NCI-H1105 (cell line): Measurements from ENCODE around the gene HELZ2.

Experiments used
- DNase-seq: peaks from one replicate; lab custom pipeline; 2025; lab: John Stamatoyannopoulos, UW

HELZ2 gene

GRCh38 chr20:63597651-63598478 is 23.8 kb upstream of the HELZ2 start:
- DNase-seq, result no peak

DNA sequence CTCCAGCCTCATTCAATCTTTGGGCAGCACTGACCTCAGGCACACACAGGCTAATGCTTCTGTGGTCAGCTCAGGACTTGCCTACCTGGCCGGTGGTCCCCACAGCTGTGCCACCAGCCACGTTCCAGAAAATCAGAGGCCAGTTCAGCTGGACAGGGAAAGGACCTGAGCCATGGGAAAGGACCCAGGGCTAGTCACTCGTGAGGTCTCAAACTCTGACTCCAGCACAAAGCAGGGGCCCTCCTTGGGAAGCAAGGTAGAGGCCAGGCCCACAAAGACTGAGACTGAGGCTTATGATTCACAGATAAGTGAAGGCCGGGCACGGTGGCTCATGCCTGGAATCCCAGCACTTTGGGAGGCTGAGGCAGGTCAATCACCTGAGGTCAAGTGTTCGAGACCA is 22.4 kb upstream of the HELZ2 start:
- no peak for DNase-seq

DNA sequence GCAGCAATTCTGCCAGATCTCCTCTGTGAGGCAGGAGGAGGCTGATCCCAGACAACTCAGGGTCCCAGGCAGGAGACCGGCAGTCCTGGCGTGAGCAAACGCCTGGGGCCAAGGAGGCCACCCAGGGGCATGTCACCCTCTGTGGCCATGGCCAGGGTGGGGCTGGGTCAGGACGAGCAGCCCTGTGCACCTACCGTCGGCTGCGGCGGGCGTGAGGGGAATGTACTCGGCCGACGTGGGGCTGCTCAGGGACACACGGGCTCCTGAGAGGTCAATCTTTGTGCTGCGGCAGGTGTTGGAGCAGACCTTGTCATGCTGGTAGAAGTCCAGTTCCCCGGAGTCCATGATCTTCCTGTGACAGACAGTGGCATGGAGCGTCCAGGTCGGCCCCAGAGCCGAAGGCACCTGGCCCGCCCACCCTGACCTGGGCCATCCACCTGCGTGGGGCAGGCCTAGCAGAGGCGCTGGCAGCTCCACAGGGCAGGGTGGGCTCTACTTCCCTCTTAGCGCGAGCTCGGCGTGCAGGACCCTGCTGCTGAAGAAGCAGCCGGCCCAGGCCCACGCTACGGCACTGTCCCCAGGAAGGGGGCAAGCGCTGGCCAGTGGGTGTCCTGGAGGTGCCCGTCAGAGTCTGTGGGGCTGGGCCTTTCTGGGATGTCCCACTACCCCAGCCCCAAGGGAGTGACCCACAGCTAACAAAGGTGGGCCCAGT is 21.5 kb upstream of the HELZ2 start:
- no peak for DNase-seq

- DNase-seq, result no peak
Measured at GRCh38 chr20:63594043-63594561, 20.1 kb upstream of the HELZ2 start.

GRCh38 chr20:63592661-63593060 is 18.6 kb upstream of the HELZ2 start:
- DNase-seq, result no peak

DNA sequence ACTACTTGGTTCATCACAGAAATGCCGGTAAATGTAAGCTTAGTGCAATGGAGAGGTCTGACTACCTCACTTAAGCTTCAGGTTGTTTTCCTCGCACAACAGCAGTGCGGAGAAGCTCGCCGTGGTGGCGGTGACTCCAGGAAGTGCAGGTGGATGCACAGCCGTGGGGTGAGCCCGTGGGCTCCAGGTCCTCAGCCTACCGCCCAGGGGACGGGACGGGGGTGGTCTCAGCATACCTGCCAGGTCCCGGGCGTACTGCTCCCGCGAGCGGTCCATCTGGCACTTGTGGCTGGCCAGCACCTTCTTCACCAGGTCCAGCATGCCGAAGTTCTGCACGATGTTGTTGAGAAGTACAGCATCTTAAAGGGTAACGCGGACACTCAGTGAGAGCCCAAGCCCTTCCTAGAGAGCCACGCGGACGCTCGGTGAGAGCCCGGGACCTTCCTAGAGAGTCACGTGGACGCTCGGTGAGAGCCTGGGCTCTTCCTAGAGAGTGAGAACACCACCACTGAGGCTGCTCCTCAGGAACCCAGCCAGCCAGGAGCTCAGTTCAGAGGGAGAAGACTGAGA is 17.8 kb upstream of the HELZ2 start:
- DNase-seq, result no peak

GRCh38 chr20:63591147-63591533 is 17.1 kb upstream of the HELZ2 start:
- no peak for DNase-seq

GRCh38 chr20:63590218-63591146 is 16.4 kb upstream of the HELZ2 start:
- no peak for DNase-seq

GRCh38 chr20:63589261-63590217 is 15.5 kb upstream of the HELZ2 start:
- DNase-seq, result peak; percentile 81

GRCh38 chr20:63588641-63589041 is 14.6 kb upstream of the HELZ2 start:
- no peak for DNase-seq

GRCh38 chr20:63587776-63588591 is 13.9 kb upstream of the HELZ2 start:
- no peak for DNase-seq

- DNase-seq, result no peak
Measured at GRCh38 chr20:63587256-63587655, 13.2 kb upstream of the HELZ2 start.

- no peak for DNase-seq
Measured at GRCh38 chr20:63586797-63587196, 12.8 kb upstream of the HELZ2 start.

DNA sequence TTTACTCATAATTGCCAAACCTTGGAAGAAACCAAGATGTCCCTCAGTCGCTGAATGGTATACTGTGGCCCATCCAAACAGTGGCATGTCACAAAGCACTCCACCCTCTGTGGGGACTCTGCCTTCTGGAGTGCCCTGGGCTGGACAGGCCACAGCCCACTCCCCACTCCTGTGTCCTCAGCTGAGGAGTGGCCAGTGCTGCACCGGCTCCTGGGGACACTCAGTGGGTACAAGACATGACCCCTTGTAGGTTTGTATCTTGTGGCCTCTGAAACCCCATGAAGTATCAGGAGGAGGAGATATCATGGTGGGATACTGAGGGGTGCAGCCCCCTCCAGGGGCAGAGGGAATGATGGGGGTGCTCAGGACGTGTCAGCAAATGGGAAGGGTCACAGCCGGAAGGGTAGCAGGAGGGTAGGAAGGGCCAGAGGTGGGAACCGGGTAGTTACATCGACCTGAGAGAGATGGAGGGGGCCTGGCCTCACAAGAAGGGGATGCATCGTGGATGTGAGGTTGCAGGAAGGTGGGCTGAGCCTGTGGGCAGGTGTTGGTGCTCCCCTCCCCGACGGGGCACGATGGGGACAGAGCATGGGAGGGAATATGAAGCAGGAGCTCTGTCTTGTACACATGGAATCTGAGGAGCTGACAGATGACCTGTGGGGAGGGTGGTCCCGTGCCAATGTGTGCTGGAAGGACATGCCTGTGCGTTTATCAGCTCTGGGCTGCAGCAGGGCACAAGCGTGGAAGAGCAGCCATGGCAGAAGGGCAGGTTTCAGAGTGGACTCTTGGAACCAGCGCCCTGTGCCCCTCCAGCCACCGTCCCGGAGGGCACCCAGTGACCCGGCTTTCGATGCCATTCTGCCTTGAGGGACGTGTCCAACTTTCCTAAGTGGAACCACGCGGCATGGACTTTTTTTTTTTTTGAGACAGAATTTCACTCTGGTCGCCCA is 11.9 kb upstream of the HELZ2 start:
- no peak for DNase-seq

- no peak for DNase-seq
Measured at GRCh38 chr20:63582382-63583063, 8.5 kb upstream of the HELZ2 start.

GRCh38 chr20:63580796-63581461 is 6.9 kb upstream of the HELZ2 start:
- DNase-seq, result peak; percentile 5

- no peak for DNase-seq
Measured at GRCh38 chr20:63579017-63579694, 5.1 kb upstream of the HELZ2 start.
